AG04449 (cell line): Measurements from ENCODE around the gene NPAT.

Source experiments
- CTCF ChIA-PET: fragments of 350-600 bp; formaldehyde crosslinking; extraction: SDS; loops from one replicate; lab custom pipeline; 2021; ENCODE audit warnings: antibody characterized with exemption; lab: Yijun Ruan, JAX
- POLR2A ChIA-PET: fragments of 400-600, 350-600 bp; formaldehyde crosslinking; extraction: SDS; loops from one replicate; lab custom pipeline; 2020; ENCODE audit warnings: antibody characterized with exemption, inconsistent platforms; lab: Yijun Ruan, JAX
- DNase-seq: peaks from one replicate; pipeline ENCODE4 v3.0.0-alpha.2; 2010; ENCODE audit warnings: low read depth, low spot score
- H3K4me3 ChIP-seq: 2 replicates; pipeline ENCODE4 v1.5.1; 2011; ENCODE audit warnings: low read depth, mild to moderate bottlenecking, control low read depth, low read length
- TF ChIP-seq, protein P1 (sequence below): IDR thresholded peaks from one replicate; pipeline ENCODE4 v1.5.1; 2011; ENCODE audit warnings: mild to moderate bottlenecking, moderate library complexity, low read length, control low read depth, inconsistent platforms; ENCODE audit not compliant: insufficient read depth; ENCODE audit errors: missing control alignments

Gene NPAT

DNA sequence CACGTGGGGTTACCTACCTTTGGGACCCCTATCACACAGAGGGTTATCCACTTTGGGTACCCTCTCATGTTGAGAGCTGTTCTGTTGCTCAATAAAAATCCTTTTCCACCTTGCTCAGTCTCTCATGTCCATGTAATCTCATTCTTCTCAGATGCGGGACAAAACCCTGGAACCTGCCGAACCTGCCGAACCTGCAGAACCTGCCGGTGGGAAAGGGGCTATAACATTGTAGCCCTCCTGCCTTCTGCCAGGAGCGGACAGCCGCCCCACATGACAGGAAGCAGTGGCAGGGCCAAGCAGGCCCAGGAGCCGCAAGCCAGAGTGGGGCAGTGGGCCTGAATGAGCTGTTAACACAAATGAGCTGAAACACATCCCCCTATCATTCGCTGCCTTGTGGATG, 18.1 kb downstream of the NPAT start:
- no peak overlapping the region for H3K4me3 ChIP-seq
- ChIA-PET POLR2A (no interaction called here), CTCF (no interaction called here)
- no peak for DNase-seq
- TF ChIP-seq, protein P1, sequence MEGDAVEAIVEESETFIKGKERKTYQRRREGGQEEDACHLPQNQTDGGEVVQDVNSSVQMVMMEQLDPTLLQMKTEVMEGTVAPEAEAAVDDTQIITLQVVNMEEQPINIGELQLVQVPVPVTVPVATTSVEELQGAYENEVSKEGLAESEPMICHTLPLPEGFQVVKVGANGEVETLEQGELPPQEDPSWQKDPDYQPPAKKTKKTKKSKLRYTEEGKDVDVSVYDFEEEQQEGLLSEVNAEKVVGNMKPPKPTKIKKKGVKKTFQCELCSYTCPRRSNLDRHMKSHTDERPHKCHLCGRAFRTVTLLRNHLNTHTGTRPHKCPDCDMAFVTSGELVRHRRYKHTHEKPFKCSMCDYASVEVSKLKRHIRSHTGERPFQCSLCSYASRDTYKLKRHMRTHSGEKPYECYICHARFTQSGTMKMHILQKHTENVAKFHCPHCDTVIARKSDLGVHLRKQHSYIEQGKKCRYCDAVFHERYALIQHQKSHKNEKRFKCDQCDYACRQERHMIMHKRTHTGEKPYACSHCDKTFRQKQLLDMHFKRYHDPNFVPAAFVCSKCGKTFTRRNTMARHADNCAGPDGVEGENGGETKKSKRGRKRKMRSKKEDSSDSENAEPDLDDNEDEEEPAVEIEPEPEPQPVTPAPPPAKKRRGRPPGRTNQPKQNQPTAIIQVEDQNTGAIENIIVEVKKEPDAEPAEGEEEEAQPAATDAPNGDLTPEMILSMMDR: no peak

DNA sequence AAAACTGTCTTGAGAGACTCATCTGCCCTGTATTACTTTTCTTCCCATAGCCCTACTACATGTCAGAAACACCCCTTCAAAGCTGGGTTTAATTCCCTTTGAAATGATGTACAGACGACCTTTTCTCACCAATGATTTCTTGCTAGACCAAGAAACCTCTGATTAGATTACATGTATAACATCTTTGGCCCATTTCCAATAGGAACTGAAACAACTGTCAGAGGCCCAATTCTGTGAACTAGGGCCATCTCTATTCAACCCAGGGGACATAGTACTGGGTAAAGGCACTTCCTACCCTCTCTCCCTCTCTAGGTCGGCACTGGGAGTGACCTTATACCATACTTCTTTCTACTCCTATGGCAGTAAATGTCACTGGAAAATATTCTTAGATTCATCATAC, 19.4 kb downstream of the NPAT start:
- CTCF ChIA-PET: no interaction called here
- TF ChIP-seq, protein P1: no peak
- H3K4me3 ChIP-seq: no peak overlapping the region
- POLR2A ChIA-PET: no interaction called here
- DNase-seq: no peak

DNA sequence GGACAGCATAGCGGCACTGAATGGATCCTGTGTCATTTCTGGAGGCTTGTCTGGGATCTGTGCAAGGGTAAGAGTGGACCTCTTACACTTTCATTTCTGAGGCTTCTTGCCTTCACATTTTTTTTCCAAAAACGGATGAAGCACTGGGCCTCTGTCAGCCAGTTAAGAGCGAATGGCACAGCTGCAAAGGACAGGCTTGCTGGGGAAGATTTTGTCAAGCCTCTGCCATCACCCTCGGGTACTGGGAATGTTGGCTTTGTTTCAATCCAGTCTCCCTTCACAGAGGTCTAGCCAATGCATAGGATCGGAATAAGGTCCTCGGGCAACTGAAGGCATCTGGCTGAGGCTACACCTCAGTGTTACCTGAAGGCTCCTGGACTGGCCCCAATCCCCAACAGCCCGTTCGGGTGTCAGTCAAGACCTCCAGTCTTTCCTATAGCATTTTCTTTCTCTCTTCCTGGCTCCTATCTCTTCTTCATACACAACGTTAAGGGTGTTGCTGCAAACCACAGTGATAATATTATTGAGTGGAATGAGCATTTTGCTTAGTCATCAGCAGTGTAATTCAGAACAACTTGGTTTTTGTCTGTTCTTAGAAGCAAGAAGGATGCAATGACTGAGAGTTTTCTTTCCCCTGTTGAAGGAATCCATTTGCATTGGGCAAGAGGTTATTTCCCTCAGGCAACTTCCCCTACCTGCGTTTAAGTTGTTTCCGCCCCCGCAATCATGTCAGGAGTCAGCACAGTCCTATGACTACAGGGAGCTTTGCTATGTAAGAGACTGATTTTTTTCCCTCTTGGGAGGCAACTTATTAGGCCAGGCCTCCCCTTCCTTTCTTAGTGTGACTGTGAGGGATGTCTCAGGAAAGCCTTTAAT, 22.8 kb downstream of the NPAT start:
- CTCF ChIA-PET: no interaction called here

DNA sequence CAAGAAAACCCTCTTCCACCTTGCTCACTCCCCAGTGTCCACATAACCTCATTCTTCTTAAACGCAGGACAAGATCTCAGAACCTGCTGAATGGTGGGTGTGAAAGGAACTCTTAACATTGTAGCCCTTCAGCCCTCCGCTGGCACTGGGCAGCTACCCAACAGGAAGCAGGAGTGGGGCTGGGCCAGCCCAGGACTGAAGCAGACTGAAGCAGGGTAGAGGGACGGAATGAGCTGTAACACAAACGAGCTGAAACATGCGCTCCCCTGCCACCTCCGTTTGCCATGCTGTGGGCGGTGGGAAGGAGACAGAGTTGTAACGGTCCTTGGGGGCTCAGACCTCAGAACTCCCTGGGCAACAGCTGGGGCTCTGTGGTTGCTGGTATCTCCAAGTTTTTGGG, 23.6 kb downstream of the NPAT start:
- H3K4me3 ChIP-seq: no peak overlapping the region
- ChIA-PET CTCF (interaction anchor here (0.6 kb wide), 1 partner anchor 298 kb away, joined by 3 read pairs; no protein-coding TSS in a partner anchor), POLR2A (no interaction called here)
- TF ChIP-seq, protein P1: no peak
- no peak for DNase-seq

More for the DNA sequence above, 22.8 kb downstream of the NPAT start:
- DNase-seq: peak; percentile 29
- POLR2A ChIA-PET: no interaction called here
- no peak overlapping the region for H3K4me3 ChIP-seq
- TF ChIP-seq, protein P1: no peak

DNA sequence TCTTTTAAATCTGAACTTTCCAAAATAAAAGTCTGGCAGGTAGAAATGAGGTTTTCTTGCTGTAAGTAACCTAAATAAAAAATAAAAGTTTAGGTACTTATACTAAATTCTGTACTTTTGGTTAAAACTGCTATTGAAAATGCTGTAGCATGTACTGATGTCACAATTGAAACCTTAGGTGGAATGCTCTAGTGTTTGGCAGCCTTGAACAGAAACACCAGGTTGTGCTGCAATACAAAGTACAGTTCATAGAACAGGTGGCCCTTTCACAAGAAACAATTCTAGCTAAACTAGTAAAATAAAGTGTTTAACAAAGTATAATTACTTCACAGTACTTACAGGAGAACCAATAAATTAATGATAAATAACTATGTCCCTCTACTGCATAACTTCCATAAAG, 25.1 kb downstream of the NPAT start:
- ChIA-PET POLR2A (no interaction called here), CTCF (no interaction called here)
- no peak for DNase-seq
- no peak overlapping the region for H3K4me3 ChIP-seq
- TF ChIP-seq, protein P1: no peak

DNA sequence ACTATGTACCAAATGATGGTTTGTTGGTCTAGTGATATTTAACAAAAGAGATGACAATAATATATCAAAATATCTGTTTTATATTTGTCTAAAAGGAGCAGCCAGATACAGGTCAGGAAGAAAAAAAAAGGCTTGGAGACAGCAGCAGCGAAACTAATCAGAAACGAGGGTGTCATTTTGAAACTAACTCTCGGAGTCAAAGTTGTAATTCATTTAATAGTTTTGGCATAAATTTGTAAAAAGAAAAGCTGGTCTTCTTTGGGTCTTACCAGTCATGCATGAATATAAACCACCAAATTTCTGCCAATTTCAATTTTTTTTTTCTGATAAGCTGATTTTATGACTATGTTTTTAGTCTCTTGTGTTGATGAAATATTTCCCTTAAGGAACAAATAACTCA, 25.5 kb downstream of the NPAT start:
- POLR2A ChIA-PET: no interaction called here
- no peak overlapping the region for H3K4me3 ChIP-seq
- CTCF ChIA-PET: no interaction called here
- DNase-seq: no peak
- TF ChIP-seq, protein P1: no peak
